ENCODE results near the gene FABP7.

DNA sequence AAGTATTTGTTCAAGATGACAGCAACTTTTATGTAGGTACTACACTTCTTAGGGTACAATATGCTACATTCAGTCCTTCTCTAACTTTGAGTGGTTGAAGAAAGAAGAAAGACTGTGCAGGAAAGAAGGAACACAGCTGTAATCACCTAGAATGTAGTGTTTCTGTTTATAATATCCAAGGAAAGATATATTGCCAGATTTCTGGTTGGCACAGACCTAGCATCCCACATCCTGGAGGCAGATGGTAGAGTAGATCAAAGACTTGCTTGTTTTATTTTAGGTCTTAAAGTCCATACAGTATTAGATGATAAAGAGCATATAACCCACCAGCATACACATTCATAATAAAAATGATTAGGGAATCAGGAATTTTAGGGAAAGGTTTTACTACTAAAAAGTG lies 13.3 kb upstream of the FABP7 start:
- TF ChIP-seq CTCF (IDR thresholded peaks at IDR 0.05) (no peak), POLR2A (IDR thresholded peaks at IDR 0.05) (no peak)
